AG09309 (cell line): Measurements from ENCODE around the gene SPAAR.

Experiments
- DNase-seq: peaks from one replicate; pipeline ENCODE4 v3.0.0-alpha.2; 2010; ENCODE audit warnings: low read depth
- H3K4me3 ChIP-seq: 2 replicates; pipeline ENCODE4 v1.5.1; 2011; ENCODE audit warnings: mild to moderate bottlenecking, low read depth, low read length, moderate library complexity; ENCODE audit not compliant: control insufficient read depth
- CTCF ChIP-seq: IDR thresholded peaks from 2 replicates; pipeline ENCODE4 v1.5.1; 2011; ENCODE audit warnings: mild to moderate bottlenecking, low read depth, low read length, inconsistent platforms; ENCODE audit not compliant: insufficient read depth, control insufficient read depth; ENCODE audit errors: missing control alignments

Gene SPAAR

GRCh38 chr9:35867538-35867937 is 41.8 kb upstream of the SPAAR start:
- H3K4me3 ChIP-seq = no peak overlapping the region
- DNase-seq = no peak
- TF ChIP-seq CTCF = no peak

- TF ChIP-seq CTCF = no peak
Measured at GRCh38 chr9:35868933-35869332, 40.4 kb upstream of the SPAAR start.

GRCh38 chr9:35869621-35870216 is 39.6 kb upstream of the SPAAR start:
- no peak for TF ChIP-seq CTCF
- DNase-seq = no peak
- no peak overlapping the region for H3K4me3 ChIP-seq

More at GRCh38 chr9:35868933-35869332, 40.4 kb upstream of the SPAAR start:
- no peak overlapping the region for H3K4me3 ChIP-seq
- DNase-seq = no peak

- no peak within 1 kb of the TSS for H3K4me3 ChIP-seq
- no peak for TF ChIP-seq CTCF
- no peak for DNase-seq
Measured at GRCh38 chr9:35870351-35870923, 38.9 kb upstream of the SPAAR start, which contains the start of gene OR13J1. OR13J1 (minus strand) TSS chr9:35870401; CDS start chr9:35870401, 0 bp downstream.

- no peak overlapping the region for H3K4me3 ChIP-seq
- no peak for DNase-seq
- no peak for TF ChIP-seq CTCF
Measured at GRCh38 chr9:35871545-35871944, 37.7 kb upstream of the SPAAR start.

- no peak for TF ChIP-seq CTCF
- no peak overlapping the region for H3K4me3 ChIP-seq
- no peak for DNase-seq
Measured at GRCh38 chr9:35872505-35872904, 36.8 kb upstream of the SPAAR start.
